ENCODE results near the gene CHSY1. TPM values are rescaled to one million over a fixed set of nuclear protein-coding genes. Genes with fewer than 3 reads are reported as not detected.

CHSY1 gene
- total RNA-seq, 1 experiment from 2014 or later, result 26.1 TPM

- no peak for DNase-seq (ENCODE audit: low read depth)
These were observed 62.3 kb downstream of the CHSY1 start for GRCh38 chr15:101189409-101190091.

- DNase-seq (ENCODE audit: low read depth), result peak; percentile 56
These were observed 63.0 kb downstream of the CHSY1 start for GRCh38 chr15:101188637-101189408.

GRCh38 chr15:101187820-101188636 lies 63.8 kb downstream of the CHSY1 start:
- peak; percentile 54 for DNase-seq (ENCODE audit: low read depth)

GRCh38 chr15:101185770-101186169 lies 66.1 kb downstream of the CHSY1 start:
- no peak for DNase-seq (ENCODE audit: low read depth)

GRCh38 chr15:101185336-101185735 lies 66.5 kb downstream of the CHSY1 start:
- no peak for DNase-seq (ENCODE audit: low read depth)

- DNase-seq (ENCODE audit: low read depth), result no peak
These were observed 67.0 kb downstream of the CHSY1 start for GRCh38 chr15:101184830-101185229.

GRCh38 chr15:101183931-101184305 lies 67.9 kb downstream of the CHSY1 start:
- DNase-seq (ENCODE audit: low read depth), result no peak

GRCh38 chr15:101183226-101183930 lies 68.5 kb downstream of the CHSY1 start:
- no peak for DNase-seq (ENCODE audit: low read depth)

GRCh38 chr15:101182215-101182614 lies 69.6 kb downstream of the CHSY1 start:
- DNase-seq (ENCODE audit: low read depth), result no peak

GRCh38 chr15:101181349-101181748 lies 70.5 kb downstream of the CHSY1 start:
- no peak for DNase-seq (ENCODE audit: low read depth)

GRCh38 chr15:101180620-101181307 lies 71.1 kb downstream of the CHSY1 start:
- no peak for DNase-seq (ENCODE audit: low read depth)

GRCh38 chr15:101179341-101180153 lies 72.3 kb downstream of the CHSY1 start:
- no peak for DNase-seq (ENCODE audit: low read depth)

GRCh38 chr15:101178931-101179330 lies 72.9 kb downstream of the CHSY1 start:
- no peak for DNase-seq (ENCODE audit: low read depth)

GRCh38 chr15:101178479-101178878 lies 73.4 kb downstream of the CHSY1 start:
- no peak for DNase-seq (ENCODE audit: low read depth)

GRCh38 chr15:101177866-101178265 lies 74.0 kb downstream of the CHSY1 start:
- DNase-seq (ENCODE audit: low read depth), result no peak

- no peak for DNase-seq (ENCODE audit: low read depth)
These were observed 75.2 kb downstream of the CHSY1 start for GRCh38 chr15:101176625-101177024.

GRCh38 chr15:101175401-101175800 lies 76.4 kb downstream of the CHSY1 start:
- no peak for DNase-seq (ENCODE audit: low read depth)

GRCh38 chr15:101174152-101174920 lies 77.5 kb downstream of the CHSY1 start:
- no peak for DNase-seq (ENCODE audit: low read depth)
